GM18870 (cell line): ENCODE results near the gene SUGP1.

ENCODE experiments used
- ATAC-seq: cut with Tn5 transposase; IDR thresholded peaks from one replicate; pipeline ENCODE4 v1.9.1; 2021; ENCODE audit warnings: moderate library complexity; ENCODE audit not compliant: unreplicated experiment

SUGP1 gene

GRCh38 chr19:19342086-19343015 is 22.0 kb upstream of the SUGP1 start:
- ATAC-seq, result no peak

GRCh38 chr19:19341026-19341425 is 20.7 kb upstream of the SUGP1 start:
- ATAC-seq, result no peak

- ATAC-seq, result no peak
These were observed 17.8 kb upstream of the SUGP1 start for GRCh38 chr19:19338082-19338481.

GRCh38 chr19:19337120-19337519 is 16.8 kb upstream of the SUGP1 start:
- ATAC-seq, result no peak

- ATAC-seq, result no peak
These were observed 16.3 kb upstream of the SUGP1 start for GRCh38 chr19:19336597-19336996.

- ATAC-seq, result no peak
These were observed 15.3 kb upstream of the SUGP1 start for GRCh38 chr19:19335408-19336158.

- ATAC-seq, result no peak
These were observed 14.7 kb upstream of the SUGP1 start for GRCh38 chr19:19334989-19335344.

- ATAC-seq, result no peak
These were observed 14.0 kb upstream of the SUGP1 start for GRCh38 chr19:19334063-19334988.

GRCh38 chr19:19329126-19329525 is 8.8 kb upstream of the SUGP1 start:
- no peak for ATAC-seq

- no peak for ATAC-seq
These were observed 7.4 kb upstream of the SUGP1 start for GRCh38 chr19:19327672-19328071.

- ATAC-seq, result no peak
These were observed 3.9 kb upstream of the SUGP1 start for GRCh38 chr19:19324059-19324770.

GRCh38 chr19:19321141-19321577 is 850 bp upstream of the SUGP1 start:
- ATAC-seq, result no peak

GRCh38 chr19:19319732-19320360 is 463 bp downstream of the SUGP1 start:
- no peak for ATAC-seq

- no peak for ATAC-seq
These were observed 4.2 kb downstream of the SUGP1 start for GRCh38 chr19:19316082-19316481.

- ATAC-seq, result no peak
These were observed 4.9 kb downstream of the SUGP1 start for GRCh38 chr19:19315444-19315843.

- no peak for ATAC-seq
These were observed 11.9 kb downstream of the SUGP1 start for GRCh38 chr19:19308373-19308772.

GRCh38 chr19:19306191-19306590 is 14.1 kb downstream of the SUGP1 start:
- no peak for ATAC-seq

- ATAC-seq, result no peak
These were observed 14.6 kb downstream of the SUGP1 start for GRCh38 chr19:19305696-19306095.

GRCh38 chr19:19305066-19305465 is 15.2 kb downstream of the SUGP1 start:
- no peak for ATAC-seq
